T-helper 2 cell treated with Interferon-gamma antibody and Interleukin-4, amounts not matched to agents 100 ng/mL and 5 ng/mL, for 36 hours (primary cell): ENCODE measurements around the gene SNX1. TPM values are rescaled to one million over a fixed set of nuclear protein-coding genes. Genes with fewer than 3 reads are reported as not detected.
"Not testable (repeated sequence)": the region's sequence is repeated elsewhere in the genome, so short reads cannot be mapped to it uniquely, and the experiment has no call there.

Source experiments
- intact Hi-C: fragments of 100-400 bp; cut with micrococcal nuclease; formaldehyde crosslinking; loops from one replicate; pipeline ENCODE4 v1.15.1; 2023
- total RNA-seq: library from RNA; stranded (reverse); gene quantifications from 2 replicates; pipeline ENCODE4 v1.2.3, GENCODE V29; 2022

SNX1 gene
- total RNA-seq, 1 donor from 2014 or later, result 133 TPM

GRCh38 chr15:64112073-64112772 is 16.4 kb downstream of the SNX1 start:
- intact Hi-C loops, result no loop called here

- intact Hi-C loops, result no loop called here
These were observed 17.1 kb downstream of the SNX1 start for GRCh38 chr15:64112904-64113303.

- intact Hi-C loops, result no loop called here
These were observed 22.1 kb downstream of the SNX1 start for GRCh38 chr15:64117759-64118487.

GRCh38 chr15:64120322-64120721 is 24.5 kb downstream of the SNX1 start:
- intact Hi-C loops, result not testable (repeated sequence)

DNA sequence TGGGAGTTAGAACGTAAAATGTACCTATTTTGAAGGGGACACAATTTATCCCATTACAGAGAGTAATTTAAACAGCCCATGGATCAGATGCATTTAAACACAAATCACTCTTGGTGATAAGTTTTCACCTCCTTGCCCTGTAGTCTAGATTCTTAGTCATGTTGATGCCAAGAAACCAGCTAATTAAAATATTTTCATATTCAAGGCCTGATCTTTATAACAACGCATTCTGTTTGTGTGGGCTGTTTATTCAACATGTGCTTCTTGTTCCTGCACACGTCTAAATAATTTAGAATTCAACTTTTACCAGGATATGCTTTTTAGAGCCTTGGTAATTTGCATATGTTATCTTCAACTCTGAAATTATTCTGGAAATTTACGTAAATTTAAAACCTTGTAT is 25.8 kb downstream of the SNX1 start:
- intact Hi-C loops, result no loop called here

- intact Hi-C loops, result no loop called here
These were observed 26.7 kb downstream of the SNX1 start for GRCh38 chr15:64122444-64122843.

GRCh38 chr15:64122936-64123351 is 27.2 kb downstream of the SNX1 start:
- intact Hi-C loops, result no loop called here

DNA sequence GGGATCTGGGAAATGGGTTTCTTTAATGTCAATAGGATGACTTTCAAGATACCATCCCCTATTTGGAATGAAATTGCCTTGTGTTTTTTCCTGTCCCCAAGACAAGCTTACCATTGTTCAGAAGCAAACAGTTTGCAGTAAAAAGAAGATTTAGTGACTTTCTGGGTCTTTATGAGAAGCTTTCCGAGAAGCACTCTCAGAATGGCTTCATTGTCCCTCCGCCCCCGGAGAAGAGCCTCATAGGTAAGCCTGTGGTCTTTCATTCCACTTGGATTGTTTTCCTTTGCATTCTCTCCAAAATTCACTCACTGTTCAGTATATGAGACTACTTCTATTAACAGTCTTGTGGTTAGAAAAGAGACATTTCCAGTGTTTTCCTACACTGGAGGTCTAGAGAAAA is 30.2 kb downstream of the SNX1 start:
- intact Hi-C loops, result no loop called here

DNA sequence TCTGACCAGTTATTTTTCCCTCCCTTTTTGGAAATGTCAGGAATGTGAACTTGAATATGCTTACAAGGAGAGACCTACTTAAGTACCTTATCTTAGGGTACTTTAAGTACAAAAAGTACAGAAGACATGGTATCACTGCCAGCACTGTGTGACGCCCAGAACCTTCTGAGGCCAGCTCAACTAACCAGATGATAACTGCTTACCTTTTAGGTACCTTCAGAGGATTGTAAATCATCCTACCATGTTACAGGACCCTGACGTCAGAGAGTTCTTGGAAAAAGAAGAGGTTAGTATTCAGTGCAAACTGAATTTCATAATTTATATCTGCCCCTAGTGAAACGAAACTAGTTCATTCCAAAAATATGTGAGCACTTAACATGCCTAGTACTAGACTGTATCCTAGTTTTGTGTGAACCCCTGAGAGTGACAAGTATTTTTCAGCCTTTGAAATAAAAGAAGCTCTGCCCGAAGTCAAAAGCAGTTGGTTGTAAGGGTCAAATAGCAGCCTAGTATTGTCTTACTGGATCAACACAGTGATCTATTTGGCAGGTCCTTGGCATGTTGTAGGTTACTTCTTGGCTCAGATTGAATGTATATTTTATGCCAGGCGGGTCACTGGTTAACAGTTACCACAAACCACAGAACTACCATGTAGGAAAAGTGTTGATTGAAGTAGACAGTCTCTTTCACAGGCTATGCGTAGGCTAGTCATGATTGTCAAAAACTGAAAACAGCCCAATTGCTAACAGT is 31.9 kb downstream of the SNX1 start:
- intact Hi-C loops, result no loop called here

DNA sequence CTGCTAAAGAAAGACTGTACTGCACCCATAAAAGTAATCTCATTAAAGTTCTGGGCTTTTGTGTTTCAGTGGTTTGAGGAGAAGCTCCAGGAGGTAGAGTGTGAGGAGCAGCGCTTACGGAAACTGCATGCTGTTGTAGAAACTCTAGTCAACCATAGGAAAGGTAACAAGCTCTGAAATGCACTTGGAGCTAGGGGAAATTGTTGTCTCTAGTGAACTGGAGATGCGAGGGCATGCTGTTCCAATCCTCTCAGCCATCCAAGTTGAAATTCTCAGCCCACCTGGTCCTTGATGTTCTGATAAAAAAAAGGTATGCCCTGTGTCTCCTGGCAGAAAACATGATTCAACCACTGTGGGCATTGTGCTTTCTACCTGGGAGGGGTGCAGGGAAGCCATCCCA is 34.4 kb downstream of the SNX1 start:
- intact Hi-C loops, result no loop called here

GRCh38 chr15:64131547-64131946 is 35.8 kb downstream of the SNX1 start:
- intact Hi-C loops, result no loop called here

DNA sequence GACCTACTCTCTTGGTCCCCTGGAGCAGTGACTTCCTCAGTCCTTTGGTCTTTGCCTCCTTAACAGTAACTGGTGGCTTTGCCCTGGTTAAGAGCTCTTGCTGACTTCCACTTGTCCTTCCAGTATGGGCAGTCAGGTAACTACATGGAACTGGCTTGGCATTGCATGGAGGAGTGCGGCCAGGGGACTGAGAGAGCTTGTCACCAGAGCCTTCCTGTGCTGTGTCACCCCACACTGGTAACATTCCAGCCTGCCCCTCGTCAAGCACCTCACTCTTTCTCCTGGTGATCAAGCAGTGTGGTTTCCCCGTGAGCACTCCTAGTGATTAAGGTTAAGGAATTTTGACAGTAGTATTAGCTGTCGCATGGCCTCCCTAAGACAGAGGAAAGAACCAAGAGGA is 36.4 kb downstream of the SNX1 start:
- intact Hi-C loops, result no loop called here

GRCh38 chr15:64133623-64134344 is 38.0 kb downstream of the SNX1 start:
- intact Hi-C loops, result no loop called here

DNA sequence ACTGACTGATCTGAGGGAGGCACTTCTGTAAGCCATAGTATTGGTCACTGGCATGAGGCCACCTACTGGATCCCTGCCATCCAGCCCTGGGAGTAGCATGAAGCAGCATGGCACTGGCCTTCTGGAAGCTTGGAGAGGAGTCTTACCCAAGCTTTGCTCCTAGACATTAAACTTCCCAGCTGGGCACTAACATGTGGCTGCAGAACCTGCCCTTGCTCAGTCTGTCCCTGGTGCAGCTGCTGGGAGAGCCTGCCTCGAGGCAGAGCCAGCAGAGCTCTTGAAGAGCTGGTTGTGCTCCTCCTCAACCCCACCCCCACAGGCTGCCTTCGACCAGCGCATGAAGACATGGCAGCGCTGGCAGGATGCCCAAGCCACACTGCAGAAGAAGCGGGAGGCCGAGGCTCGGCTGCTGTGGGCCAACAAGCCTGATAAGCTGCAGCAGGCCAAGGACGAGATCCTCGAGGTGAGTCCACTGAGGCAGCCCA is 38.6 kb downstream of the SNX1 start:
- intact Hi-C loops, result no loop called here

GRCh38 chr15:64136347-64136746 is 40.6 kb downstream of the SNX1 start:
- intact Hi-C loops, result no loop called here

GRCh38 chr15:64137226-64137833 is 41.5 kb downstream of the SNX1 start:
- intact Hi-C loops, result no loop called here

GRCh38 chr15:64138331-64138941 is 42.7 kb downstream of the SNX1 start:
- intact Hi-C loops, result no loop called here

- intact Hi-C loops, result no loop called here
These were observed 46.2 kb downstream of the SNX1 start for GRCh38 chr15:64141798-64142512.

GRCh38 chr15:64143276-64143675 is 47.5 kb downstream of the SNX1 start:
- intact Hi-C loops, result no loop called here

DNA sequence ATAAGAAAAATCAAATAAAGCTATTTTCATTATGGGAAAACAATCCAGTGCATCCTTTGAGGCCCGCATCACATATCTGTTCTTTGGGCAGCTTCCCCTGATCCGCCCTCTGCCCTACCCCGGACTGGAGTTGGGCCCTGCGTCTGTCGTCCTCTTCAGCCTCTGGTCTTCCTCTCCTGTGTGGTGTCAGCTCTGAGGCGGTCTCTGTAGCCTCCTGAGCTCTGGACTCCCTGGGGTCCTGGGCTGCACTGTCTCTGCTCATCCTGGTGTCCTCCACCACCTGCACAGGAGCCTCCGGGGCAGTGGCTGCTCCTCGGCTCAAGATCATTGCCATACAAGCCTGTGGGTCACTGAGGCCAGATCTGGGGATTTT is 48.4 kb downstream of the SNX1 start:
- intact Hi-C loops, result no loop called here
